Measurements from ENCODE around the gene NHEJ1.

NHEJ1 gene

GRCh38 chr2:219198974-219199373 is 38.4 kb upstream of the NHEJ1 start:
- H3K36me3 Mint-ChIP-seq (ENCODE audit: low read depth): no peaks in the 10 kb centered on the region
- H3K9me3 Mint-ChIP-seq: peaks cover 4% of the 10 kb centered on the region
- peak overlapping the region; percentile 34 for H3K27ac Mint-ChIP-seq
- peaks cover 5% of the 10 kb centered on the region for H3K27me3 Mint-ChIP-seq
- peaks cover 19% of the 10 kb centered on the region for H3K4me1 Mint-ChIP-seq (ENCODE audit: low read depth)
- peak overlapping the region; percentile 46 for H3K4me3 Mint-ChIP-seq
- DNase-seq: no peak

- Mint-ChIP-seq H3K4me1 (ENCODE audit: low read depth) (peaks cover 19% of the 10 kb centered on the region), H3K4me3 (no peak overlapping the region), H3K27ac (no peak overlapping the region), H3K27me3 (peaks cover 5% of the 10 kb centered on the region), H3K36me3 (ENCODE audit: low read depth) (no peaks in the 10 kb centered on the region), H3K9me3 (no peaks in the 10 kb centered on the region)
- DNase-seq: no peak
Measured at GRCh38 chr2:219197388-219197787, 36.8 kb upstream of the NHEJ1 start.

GRCh38 chr2:219186754-219187456 is 26.3 kb upstream of the NHEJ1 start:
- Mint-ChIP-seq H3K9me3 (no peaks in the 10 kb centered on the region), H3K4me1 (ENCODE audit: low read depth) (peaks cover 33% of the 10 kb centered on the region), H3K36me3 (ENCODE audit: low read depth) (peaks cover 43% of the 10 kb centered on the region), H3K27me3 (no peaks in the 10 kb centered on the region), H3K4me3 (no peak overlapping the region), H3K27ac (peak overlapping the region; percentile 88)
- DNase-seq: no peak

GRCh38 chr2:219184121-219184520 is 23.5 kb upstream of the NHEJ1 start:
- Mint-ChIP-seq H3K27me3 (no peaks in the 10 kb centered on the region), H3K4me3 (no peak overlapping the region), H3K4me1 (ENCODE audit: low read depth) (peaks cover 61% of the 10 kb centered on the region), H3K36me3 (ENCODE audit: low read depth) (peaks cover 68% of the 10 kb centered on the region), H3K9me3 (no peaks in the 10 kb centered on the region), H3K27ac (peak overlapping the region; percentile 5)
- no peak for DNase-seq

- H3K9me3 Mint-ChIP-seq: no peaks in the 10 kb centered on the region
- H3K36me3 Mint-ChIP-seq (ENCODE audit: low read depth): peaks cover 74% of the 10 kb centered on the region
- no peaks in the 10 kb centered on the region for H3K27me3 Mint-ChIP-seq
- peaks cover 66% of the 10 kb centered on the region for H3K4me1 Mint-ChIP-seq (ENCODE audit: low read depth)
- H3K27ac Mint-ChIP-seq: peak overlapping the region; percentile 83
- no peak for DNase-seq
- H3K4me3 Mint-ChIP-seq: no peak overlapping the region
Measured at GRCh38 chr2:219183151-219183772, 22.6 kb upstream of the NHEJ1 start.

GRCh38 chr2:219182331-219183150 is 21.9 kb upstream of the NHEJ1 start:
- H3K36me3 Mint-ChIP-seq (ENCODE audit: low read depth): peaks cover 78% of the 10 kb centered on the region
- peak overlapping the region; percentile 83 for H3K27ac Mint-ChIP-seq
- no peaks in the 10 kb centered on the region for H3K9me3 Mint-ChIP-seq
- H3K27me3 Mint-ChIP-seq: no peaks in the 10 kb centered on the region
- peaks cover 67% of the 10 kb centered on the region for H3K4me1 Mint-ChIP-seq (ENCODE audit: low read depth)
- DNase-seq: no peak
- no peak overlapping the region for H3K4me3 Mint-ChIP-seq

GRCh38 chr2:219181531-219181930 is 20.9 kb upstream of the NHEJ1 start:
- H3K4me3 Mint-ChIP-seq: no peak overlapping the region
- H3K4me1 Mint-ChIP-seq (ENCODE audit: low read depth): peaks cover 62% of the 10 kb centered on the region
- H3K27me3 Mint-ChIP-seq: no peaks in the 10 kb centered on the region
- H3K27ac Mint-ChIP-seq: peak overlapping the region; percentile 83
- no peaks in the 10 kb centered on the region for H3K9me3 Mint-ChIP-seq
- DNase-seq: no peak
- H3K36me3 Mint-ChIP-seq (ENCODE audit: low read depth): peaks cover 81% of the 10 kb centered on the region

GRCh38 chr2:219180961-219181360 is 20.3 kb upstream of the NHEJ1 start:
- Mint-ChIP-seq H3K27ac (peak overlapping the region; percentile 83), H3K27me3 (no peaks in the 10 kb centered on the region), H3K4me1 (ENCODE audit: low read depth) (peaks cover 59% of the 10 kb centered on the region), H3K4me3 (no peak overlapping the region), H3K9me3 (no peaks in the 10 kb centered on the region), H3K36me3 (ENCODE audit: low read depth) (peaks cover 81% of the 10 kb centered on the region)
- no peak for DNase-seq

GRCh38 chr2:219179601-219180465 is 19.2 kb upstream of the NHEJ1 start:
- no peak for DNase-seq
- peaks cover 80% of the 10 kb centered on the region for H3K36me3 Mint-ChIP-seq (ENCODE audit: low read depth)
- H3K27ac Mint-ChIP-seq: peak overlapping the region; percentile 88

GRCh38 chr2:219178377-219179175 is 18.0 kb upstream of the NHEJ1 start:
- Mint-ChIP-seq H3K4me3 (peak overlapping the region; percentile 83), H3K27me3 (no peaks in the 10 kb centered on the region), H3K4me1 (ENCODE audit: low read depth) (peaks cover 75% of the 10 kb centered on the region), H3K9me3 (no peaks in the 10 kb centered on the region), H3K27ac (peak overlapping the region; percentile 88), H3K36me3 (ENCODE audit: low read depth) (peaks cover 82% of the 10 kb centered on the region)
- no peak for DNase-seq

More at GRCh38 chr2:219179601-219180465, 19.2 kb upstream of the NHEJ1 start:
- Mint-ChIP-seq H3K4me3 (peak overlapping the region; percentile 83), H3K9me3 (no peaks in the 10 kb centered on the region), H3K27me3 (no peaks in the 10 kb centered on the region), H3K4me1 (ENCODE audit: low read depth) (peaks cover 68% of the 10 kb centered on the region)

- H3K4me1 Mint-ChIP-seq (ENCODE audit: low read depth): peaks cover 68% of the 10 kb centered on the region
- peaks cover 81% of the 10 kb centered on the region for H3K36me3 Mint-ChIP-seq (ENCODE audit: low read depth)
Measured at GRCh38 chr2:219177552-219178376, 17.1 kb upstream of the NHEJ1 start, which contains the start of gene RETREG2. Gene RETREG2, plus strand, starts transcription at chr2:219178275. Its CDS starts 78 bp downstream, at chr2:219178353.

GRCh38 chr2:219176818-219177551 is 16.4 kb upstream of the NHEJ1 start, which contains the start of gene CNPPD1:
Gene CNPPD1, minus strand, starts transcription at chr2:219176925. Its CDS starts 97 bp downstream, at chr2:219176828.
- Mint-ChIP-seq H3K27ac (peak within 1 kb of the TSS; percentile 99), H3K9me3 (no peaks in the 10 kb centered on the region), H3K4me3 (peak within 1 kb of the TSS; percentile 92), H3K27me3 (no peaks in the 10 kb centered on the region), H3K4me1 (ENCODE audit: low read depth) (peaks cover 64% of the 10 kb centered on the region), H3K36me3 (ENCODE audit: low read depth) (peaks cover 81% of the 10 kb centered on the region)
- peak; percentile 91 for DNase-seq

More at GRCh38 chr2:219177552-219178376, 17.1 kb upstream of the NHEJ1 start, which contains the start of gene RETREG2:
- peak; percentile 89 for DNase-seq
- peak within 1 kb of the TSS; percentile 92 for H3K4me3 Mint-ChIP-seq
- no peaks in the 10 kb centered on the region for H3K27me3 Mint-ChIP-seq
- no peaks in the 10 kb centered on the region for H3K9me3 Mint-ChIP-seq
- H3K27ac Mint-ChIP-seq: peak within 1 kb of the TSS; percentile 99

Measured in activated T-cell treated with anti-CD3 and anti-CD28 coated beads, Interleukin-2, amount 50 U/mL, for 24 hours (primary cell).